Esophagus squamous epithelium (tissue), 5 donors: ENCODE results near the gene RSAD2. TPM values are rescaled to one million over a fixed set of nuclear protein-coding genes. Genes with fewer than 3 reads are reported as not detected.

ENCODE experiments used
- DNase-seq: peaks from one replicate; lab custom pipeline; 2025; lab: John Stamatoyannopoulos, UW
- H3K27ac ChIP-seq, 4 donors: fragments of 200-600 bp; sonication (generic); one replicate each; pipeline ENCODE4 v1.5.1; 2016 to 2019; ENCODE audit warnings: mild to moderate bottlenecking in 1 of 4
- H3K27me3 ChIP-seq, 4 donors: fragments of 200-600 bp; sonication (generic); 1 replicate in 3 of 4; 2 replicates in 1 of 4; pipeline versions ENCODE4 v1.5.1 to v1.6.0; 2017 to 2021; ENCODE audit warnings: antibody characterized with exemption in 1 of 4
- H3K36me3 ChIP-seq, 3 donors: fragments of 200-600 bp; sonication (generic); one replicate each; pipeline ENCODE4 v1.5.1; 2016 to 2019
- H3K4me1 ChIP-seq, 3 donors: fragments of 200-600 bp; sonication (generic); one replicate each; pipeline ENCODE4 v1.5.1; 2017 to 2019
- H3K4me3 ChIP-seq, 4 donors: fragments of 200-600 bp; sonication (generic); 1 replicate in 3 of 4; 2 replicates in 1 of 4; pipeline ENCODE4 v1.5.1; 2016 to 2019; ENCODE audit warnings: mild to moderate bottlenecking in 2 of 4, moderate library complexity in 1 of 4
- H3K9me3 ChIP-seq, 3 donors: fragments of 200-600 bp; sonication (generic); one replicate each; pipeline ENCODE4 v1.5.1; 2016 to 2019
- POLR2A ChIP-seq, 4 donors: fragments of 450-650 bp; IDR thresholded peaks; one replicate each; pipeline ENCODE4 v1.6.1; 2017; ENCODE audit warnings: antibody characterized with exemption in 4 of 4, mild to moderate bottlenecking in 4 of 4, moderate library complexity in 3 of 4
- WGBS, 2 donors: methylation state at CpG; one replicate each; pipeline ENCODE4 v1.1.5; 2018; 5-methylcytosine and 5-hydroxymethylcytosine counted together
- intact Hi-C: fragments of 100-400 bp; cut with DNase I; formaldehyde crosslinking; loops from one replicate; pipeline ENCODE4 v1.15.0; 2022
- total RNA-seq, 4 donors: library from RNA; depleted of rRNA; stranded (reverse); fragments of >200 nt; gene quantifications; one replicate each; pipeline ENCODE4 v1.1.0, GENCODE V29; 2016
- TF ChIP-seq, protein P1 (sequence below), 6 experiments: fragments of 450-650 bp in 4 of 6; fragments of 200-600 bp in 2 of 6; sonication (generic) in 2 of 6; IDR thresholded peaks; one replicate each; pipeline ENCODE4 v1.5.1; 2016 to 2019; ENCODE audit warnings: antibody characterized with exemption in 6 of 6, mild to moderate bottlenecking in 4 of 6, moderate library complexity in 4 of 6
- donor health status: DM: yes; HTN: yes; CAD: no.

RSAD2 gene
- total RNA-seq, 4 donors from 2014 or later: 0.15 to 4.3 (median 0.66) TPM

DNA sequence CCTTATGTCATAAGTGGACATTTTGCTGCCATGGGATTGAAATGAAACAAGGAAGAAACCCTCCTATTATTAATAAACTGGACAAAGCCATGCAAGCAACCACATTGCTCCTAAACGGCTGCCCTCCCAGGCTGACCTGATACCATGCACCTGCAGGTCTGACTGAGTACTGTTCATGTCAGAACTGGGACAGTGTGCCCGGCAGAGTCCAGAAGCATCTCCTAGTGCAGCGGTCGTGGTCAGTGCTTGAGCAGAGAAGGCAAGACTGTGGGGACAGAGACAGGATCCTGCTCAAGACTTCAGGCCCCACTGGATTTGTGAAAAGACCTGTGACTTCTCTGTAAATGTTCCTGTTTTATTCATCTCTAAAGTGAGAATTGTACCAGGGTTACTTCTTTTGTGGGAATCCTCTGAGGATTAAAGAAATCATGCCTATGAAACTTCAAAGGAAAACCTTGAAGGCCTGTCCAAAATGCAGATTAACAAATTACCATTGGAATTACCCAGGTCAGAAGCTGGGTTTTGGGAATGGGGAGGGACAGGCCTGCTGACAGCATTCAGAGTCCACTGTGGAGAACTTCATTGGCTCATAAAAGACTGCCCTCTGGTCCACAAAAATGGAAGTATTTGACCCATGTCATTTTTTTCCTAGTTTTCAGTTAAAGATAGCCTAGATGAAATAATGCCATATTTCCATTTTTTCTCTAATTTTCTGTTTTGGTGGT is 53.5 kb downstream of the RSAD2 start:
- 81 to 86% methylated on average over 4 of the region's 4 CpGs for WGBS, 2 donors
- Histone ChIP-seq H3K27ac (no peak overlapping the region), H3K4me3 (no peak overlapping the region), H3K36me3 (no peaks in the 10 kb centered on the region), H3K9me3 (no peaks in the 10 kb centered on the region), H3K27me3 (no peaks in the 10 kb centered on the region), H3K4me1 (peaks cover 0 to 6% (median 0%) of the 10 kb centered on the region in 3 donors)
- TF ChIP-seq, protein P1, sequence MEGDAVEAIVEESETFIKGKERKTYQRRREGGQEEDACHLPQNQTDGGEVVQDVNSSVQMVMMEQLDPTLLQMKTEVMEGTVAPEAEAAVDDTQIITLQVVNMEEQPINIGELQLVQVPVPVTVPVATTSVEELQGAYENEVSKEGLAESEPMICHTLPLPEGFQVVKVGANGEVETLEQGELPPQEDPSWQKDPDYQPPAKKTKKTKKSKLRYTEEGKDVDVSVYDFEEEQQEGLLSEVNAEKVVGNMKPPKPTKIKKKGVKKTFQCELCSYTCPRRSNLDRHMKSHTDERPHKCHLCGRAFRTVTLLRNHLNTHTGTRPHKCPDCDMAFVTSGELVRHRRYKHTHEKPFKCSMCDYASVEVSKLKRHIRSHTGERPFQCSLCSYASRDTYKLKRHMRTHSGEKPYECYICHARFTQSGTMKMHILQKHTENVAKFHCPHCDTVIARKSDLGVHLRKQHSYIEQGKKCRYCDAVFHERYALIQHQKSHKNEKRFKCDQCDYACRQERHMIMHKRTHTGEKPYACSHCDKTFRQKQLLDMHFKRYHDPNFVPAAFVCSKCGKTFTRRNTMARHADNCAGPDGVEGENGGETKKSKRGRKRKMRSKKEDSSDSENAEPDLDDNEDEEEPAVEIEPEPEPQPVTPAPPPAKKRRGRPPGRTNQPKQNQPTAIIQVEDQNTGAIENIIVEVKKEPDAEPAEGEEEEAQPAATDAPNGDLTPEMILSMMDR (IDR thresholded peaks at IDR 0.05): no peak
- TF ChIP-seq POLR2A (IDR thresholded peaks at IDR 0.05): no peak
- DNase-seq: no peak
- intact Hi-C loops: no loop called here

DNA sequence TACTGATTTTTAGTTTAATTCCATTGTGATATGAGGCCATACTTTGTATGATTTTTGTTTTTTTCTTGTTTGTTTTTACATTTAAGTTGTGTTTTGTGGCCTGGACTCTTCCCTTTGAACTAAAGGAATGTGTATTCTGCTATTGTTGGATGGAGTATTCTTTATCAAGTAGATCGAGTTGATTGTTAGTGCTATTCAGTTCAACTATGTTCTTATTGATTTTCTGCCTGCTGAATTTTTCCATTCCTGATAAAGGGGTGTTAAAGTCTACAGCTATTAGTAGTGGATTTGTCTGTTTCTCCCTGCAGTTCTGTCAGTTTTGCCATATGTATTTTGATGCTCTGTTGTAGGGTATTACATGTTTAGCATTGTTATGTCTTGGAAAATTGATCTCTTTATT is 54.2 kb downstream of the RSAD2 start:
- Histone ChIP-seq H3K9me3 (no peaks in the 10 kb centered on the region), H3K27ac (no peak overlapping the region), H3K4me3 (no peak overlapping the region), H3K27me3 (no peaks in the 10 kb centered on the region), H3K36me3 (no peaks in the 10 kb centered on the region), H3K4me1 (peaks cover 0 to 6% (median 0%) of the 10 kb centered on the region in 3 donors)
- DNase-seq: no peak
- 87 to 93% methylated on average over 1 of the region's 1 CpG for WGBS, 2 donors
- TF ChIP-seq POLR2A (IDR thresholded peaks at IDR 0.05): no peak
- TF ChIP-seq, protein P1 (IDR thresholded peaks at IDR 0.05): no peak
- intact Hi-C loops: no loop called here

DNA sequence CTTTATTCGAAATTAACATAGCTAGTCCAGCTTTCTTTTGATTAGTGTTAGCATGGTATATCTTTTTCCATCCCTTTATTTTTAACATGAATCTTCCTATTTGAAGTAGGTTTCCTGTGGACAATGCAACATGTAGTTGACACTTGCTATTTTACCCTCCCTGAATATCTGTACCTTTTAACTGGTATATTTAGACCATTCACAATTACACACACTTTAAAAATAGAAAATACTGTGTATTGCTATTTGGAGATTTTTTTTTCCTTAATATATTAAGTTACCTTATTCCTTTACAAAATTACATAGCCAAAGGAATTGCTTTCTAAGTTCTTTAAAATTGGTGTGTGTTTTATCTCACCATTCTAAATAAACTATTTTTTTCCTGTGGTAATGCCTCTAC is 54.6 kb downstream of the RSAD2 start:
- 79 to 91% methylated on average over 1 of the region's 1 CpG for WGBS, 2 donors
- Histone ChIP-seq H3K36me3 (no peaks in the 10 kb centered on the region), H3K4me3 (no peak overlapping the region), H3K9me3 (no peaks in the 10 kb centered on the region), H3K27me3 (no peaks in the 10 kb centered on the region), H3K27ac (no peak overlapping the region), H3K4me1 (peaks cover 0 to 5% (median 0%) of the 10 kb centered on the region in 3 donors)
- intact Hi-C loops: no loop called here
- no peak for TF ChIP-seq POLR2A (IDR thresholded peaks at IDR 0.05)
- TF ChIP-seq, protein P1 (IDR thresholded peaks at IDR 0.05): no peak
- no peak for DNase-seq

DNA sequence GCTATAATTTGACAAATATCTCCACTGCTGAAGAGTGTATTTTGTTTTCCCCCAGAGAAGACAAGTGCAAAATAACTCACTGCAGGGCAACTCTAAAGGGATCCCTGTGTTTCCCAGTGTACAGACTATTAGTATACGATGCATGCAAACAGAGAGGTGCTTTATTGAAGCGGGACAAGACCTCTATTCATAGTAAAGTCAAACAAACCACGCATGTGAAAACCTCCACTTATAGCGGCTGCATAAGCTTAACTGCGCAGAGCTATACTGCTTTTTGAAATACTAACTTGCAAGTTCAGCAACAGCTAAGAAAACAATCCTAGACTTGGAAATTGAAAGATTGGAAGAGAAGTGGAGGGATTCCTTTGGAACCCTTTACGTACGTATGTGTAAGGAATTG is 55.3 kb downstream of the RSAD2 start:
- intact Hi-C loops: no loop called here

DNA sequence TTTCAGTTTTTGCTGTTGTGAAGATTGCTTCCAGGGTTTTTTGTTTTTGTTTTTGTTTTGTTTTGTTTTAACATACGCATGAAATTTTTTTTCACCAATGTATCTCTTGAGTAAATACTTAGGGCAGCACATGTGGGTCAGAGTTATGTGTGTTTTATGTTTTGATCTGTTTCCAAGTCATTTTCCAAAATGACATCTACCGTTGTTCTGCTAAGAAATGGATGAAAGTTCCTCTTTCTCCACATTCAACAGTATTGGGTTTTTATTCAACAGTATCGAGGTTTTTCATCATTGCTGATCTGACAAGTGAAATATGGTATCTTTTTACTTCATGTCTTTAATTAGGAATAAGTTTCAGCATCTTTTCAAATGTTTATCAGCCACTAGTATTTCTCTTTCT is 56.3 kb downstream of the RSAD2 start:
- WGBS, 2 donors: 66 to 74% methylated on average over 3 of the region's 3 CpGs
- no peak for TF ChIP-seq POLR2A (IDR thresholded peaks at IDR 0.05)
- TF ChIP-seq, protein P1 (IDR thresholded peaks at IDR 0.05): no peak

More for the DNA sequence above, 55.3 kb downstream of the RSAD2 start:
- no peaks in the 10 kb centered on the region for H3K36me3 ChIP-seq
- WGBS, 2 donors: 87 to 91% methylated on average over 7 of the region's 7 CpGs
- H3K4me3 ChIP-seq: no peak overlapping the region
- no peaks in the 10 kb centered on the region for H3K4me1 ChIP-seq
- no peak for DNase-seq
- H3K27me3 ChIP-seq: no peaks in the 10 kb centered on the region
- TF ChIP-seq, protein P1 (IDR thresholded peaks at IDR 0.05): no peak
- no peak for TF ChIP-seq POLR2A (IDR thresholded peaks at IDR 0.05)
- no peak overlapping the region for H3K27ac ChIP-seq
- no peaks in the 10 kb centered on the region for H3K9me3 ChIP-seq

More for the DNA sequence above, 56.3 kb downstream of the RSAD2 start:
- no peak overlapping the region for H3K27ac ChIP-seq
- H3K9me3 ChIP-seq: no peaks in the 10 kb centered on the region
- intact Hi-C loops: no loop called here
- H3K4me3 ChIP-seq: no peak overlapping the region
- H3K4me1 ChIP-seq: no peaks in the 10 kb centered on the region
- H3K27me3 ChIP-seq: no peaks in the 10 kb centered on the region
- DNase-seq: no peak
- no peaks in the 10 kb centered on the region for H3K36me3 ChIP-seq
